GM20000 (cell line): ENCODE results near the gene MAPK8IP1.
A peak's percentile ranks its signal among the peaks of the same experiment; 100 is the strongest.

ENCODE experiments used
- DNase-seq: peaks from one replicate; pipeline ENCODE4 v3.0.0; 2012; ENCODE audit warnings: low spot score
- CTCF ChIP-seq: IDR thresholded peaks from 2 replicates; pipeline ENCODE4 v1.5.1; 2012; ENCODE audit warnings: mild to moderate bottlenecking, control low read depth; ENCODE audit errors: extremely low read depth, missing control alignments

Gene MAPK8IP1

GRCh38 chr11:45922425-45923082, 37.1 kb downstream of the MAPK8IP1 start, which contains the start of gene LARGE2:
LARGE2 (plus strand) TSS chr11:45922656; CDS start chr11:45922883, 227 bp downstream.
- peak; percentile 66 for DNase-seq
- TF ChIP-seq CTCF = no peak

- no peak for TF ChIP-seq CTCF
Measured at GRCh38 chr11:45924036-45924915, 38.8 kb downstream of the MAPK8IP1 start.

GRCh38 chr11:45924927-45925326, 39.5 kb downstream of the MAPK8IP1 start:
- no peak for DNase-seq
- TF ChIP-seq CTCF = no peak

More at GRCh38 chr11:45924036-45924915, 38.8 kb downstream of the MAPK8IP1 start:
- peak; percentile 26 for DNase-seq

- DNase-seq = no peak
- no peak for TF ChIP-seq CTCF
Measured at GRCh38 chr11:45925550-45925949, 40.1 kb downstream of the MAPK8IP1 start.

- peak; percentile 6 for DNase-seq
- no peak for TF ChIP-seq CTCF
Measured at GRCh38 chr11:45926001-45926401, 40.5 kb downstream of the MAPK8IP1 start.

GRCh38 chr11:45926536-45927331, 41.3 kb downstream of the MAPK8IP1 start:
- no peak for DNase-seq
- no peak for TF ChIP-seq CTCF
